ENCODE results near the gene SNX14. TPM values are rescaled to one million over a fixed set of nuclear protein-coding genes. Genes with fewer than 3 reads are reported as not detected.
"Not testable (repeated sequence)": the region's sequence is repeated elsewhere in the genome, so short reads cannot be mapped to it uniquely, and the experiment has no call there.

The SNX14 gene
- total RNA-seq, 1 donor from 2014 or later, result 87.2 TPM

DNA sequence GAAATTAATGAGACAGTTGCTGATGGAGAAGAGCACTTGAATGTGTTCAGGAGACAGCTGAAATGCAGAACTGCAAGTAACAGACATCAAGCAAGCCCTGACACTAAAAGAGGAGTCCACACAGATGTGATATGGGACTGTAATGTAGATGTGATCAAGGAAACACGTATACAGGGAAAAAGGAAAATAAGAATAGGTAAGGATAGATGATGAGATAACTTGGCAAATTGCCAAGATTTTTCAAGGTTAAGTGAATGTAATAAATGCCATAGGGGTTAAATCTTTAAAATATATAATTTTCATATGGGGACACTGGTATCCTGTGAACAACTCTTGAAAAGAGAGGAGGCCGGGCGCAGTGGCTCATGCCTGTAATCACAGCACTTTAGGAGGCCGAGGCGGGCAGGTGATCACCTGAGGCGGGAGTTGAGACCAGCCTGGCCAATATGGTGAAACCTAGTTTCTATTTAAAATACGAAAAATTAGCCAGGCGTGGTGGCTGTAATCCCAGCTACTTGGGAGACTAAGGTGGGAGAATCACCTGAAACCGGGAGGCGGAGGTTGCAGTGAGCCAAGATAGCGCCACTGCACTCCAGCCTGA is 7.2 kb upstream of the SNX14 start:
- DNase-seq (ENCODE audit: extremely low spot score, unreplicated experiment), result peak; percentile 64
- Mint-ChIP-seq H3K27ac (ENCODE audit: unreplicated experiment) (no peak overlapping the region), H3K36me3 (ENCODE audit: unreplicated experiment) (peaks cover 23% of the 10 kb centered on the region), H3K4me3 (ENCODE audit: unreplicated experiment) (no peak overlapping the region), H3K27me3 (ENCODE audit: unreplicated experiment) (no peaks in the 10 kb centered on the region), H3K9me3 (ENCODE audit: unreplicated experiment) (no peaks in the 10 kb centered on the region), H3K4me1 (ENCODE audit: unreplicated experiment) (no peaks in the 10 kb centered on the region)
- TF ChIP-seq, protein P1, sequence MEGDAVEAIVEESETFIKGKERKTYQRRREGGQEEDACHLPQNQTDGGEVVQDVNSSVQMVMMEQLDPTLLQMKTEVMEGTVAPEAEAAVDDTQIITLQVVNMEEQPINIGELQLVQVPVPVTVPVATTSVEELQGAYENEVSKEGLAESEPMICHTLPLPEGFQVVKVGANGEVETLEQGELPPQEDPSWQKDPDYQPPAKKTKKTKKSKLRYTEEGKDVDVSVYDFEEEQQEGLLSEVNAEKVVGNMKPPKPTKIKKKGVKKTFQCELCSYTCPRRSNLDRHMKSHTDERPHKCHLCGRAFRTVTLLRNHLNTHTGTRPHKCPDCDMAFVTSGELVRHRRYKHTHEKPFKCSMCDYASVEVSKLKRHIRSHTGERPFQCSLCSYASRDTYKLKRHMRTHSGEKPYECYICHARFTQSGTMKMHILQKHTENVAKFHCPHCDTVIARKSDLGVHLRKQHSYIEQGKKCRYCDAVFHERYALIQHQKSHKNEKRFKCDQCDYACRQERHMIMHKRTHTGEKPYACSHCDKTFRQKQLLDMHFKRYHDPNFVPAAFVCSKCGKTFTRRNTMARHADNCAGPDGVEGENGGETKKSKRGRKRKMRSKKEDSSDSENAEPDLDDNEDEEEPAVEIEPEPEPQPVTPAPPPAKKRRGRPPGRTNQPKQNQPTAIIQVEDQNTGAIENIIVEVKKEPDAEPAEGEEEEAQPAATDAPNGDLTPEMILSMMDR (IDR thresholded peaks at IDR 0.05), result no peak

DNA sequence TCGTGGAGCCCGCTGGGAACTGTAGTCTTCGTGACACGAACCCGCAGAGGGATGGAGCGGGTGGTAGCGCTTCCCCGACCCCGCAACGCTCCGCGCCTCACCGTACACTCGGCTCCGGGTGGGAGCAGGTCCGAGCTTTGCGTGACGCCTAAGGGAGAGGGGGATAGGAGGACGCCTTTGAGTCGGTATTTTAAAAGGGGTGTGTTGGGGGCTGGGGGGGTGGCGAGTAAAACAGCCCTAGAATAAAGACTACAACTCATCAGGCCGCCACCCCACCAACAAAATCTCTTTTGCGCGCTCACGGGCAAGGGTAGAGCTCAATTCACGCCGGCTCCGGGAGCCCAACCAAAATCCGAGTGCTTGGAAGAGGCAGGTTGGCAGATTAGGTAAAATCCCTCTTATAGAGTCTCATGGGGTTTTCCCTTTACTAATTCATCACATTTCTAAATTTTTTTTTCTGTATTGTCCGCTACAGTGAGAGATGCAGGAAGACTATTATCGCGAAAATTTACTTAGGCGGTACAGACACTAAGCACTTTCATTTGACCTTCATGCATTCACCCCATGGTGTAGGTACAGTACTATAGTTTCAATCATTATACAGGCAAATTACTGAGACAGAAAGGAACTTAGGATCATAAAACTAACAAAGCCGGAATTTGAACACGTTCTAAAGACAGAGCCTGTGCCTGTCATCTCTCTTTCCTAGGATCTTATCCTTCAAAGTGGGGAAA is 706 bp upstream of the SNX14 start:
- TF ChIP-seq, protein P1 (IDR thresholded peaks at IDR 0.05), result no peak
- no peak for DNase-seq (ENCODE audit: extremely low spot score, unreplicated experiment)
- Mint-ChIP-seq H3K4me1 (ENCODE audit: unreplicated experiment) (peaks cover 32% of the 10 kb centered on the region), H3K9me3 (ENCODE audit: unreplicated experiment) (peaks cover 14% of the 10 kb centered on the region), H3K36me3 (ENCODE audit: unreplicated experiment) (peaks cover 5% of the 10 kb centered on the region), H3K27ac (ENCODE audit: unreplicated experiment) (peak overlapping the region; percentile 99), H3K4me3 (ENCODE audit: unreplicated experiment) (peak overlapping the region; percentile 94), H3K27me3 (ENCODE audit: unreplicated experiment) (no peaks in the 10 kb centered on the region)

DNA sequence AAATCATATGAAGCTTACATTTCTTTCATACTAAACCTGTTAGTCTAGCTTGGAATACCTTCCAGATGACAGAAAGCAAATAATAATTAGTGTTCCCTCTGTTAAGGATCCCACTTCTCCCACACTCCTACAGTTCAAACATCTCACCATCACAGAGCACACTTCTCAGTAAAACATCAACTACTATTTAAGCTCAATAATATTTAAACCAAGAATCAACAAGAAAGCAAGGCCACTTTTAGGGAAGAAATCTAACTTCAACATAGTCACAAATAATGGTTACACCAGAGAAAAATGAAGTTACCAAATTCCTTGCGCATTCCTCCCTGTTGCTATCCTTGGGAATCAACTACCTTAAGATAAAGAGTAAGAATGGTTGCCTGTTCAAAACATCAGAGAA is 1.6 kb downstream of the SNX14 start:
- Mint-ChIP-seq H3K4me3 (ENCODE audit: unreplicated experiment) (peak overlapping the region; percentile 94), H3K27ac (ENCODE audit: unreplicated experiment) (peak overlapping the region; percentile 99), H3K27me3 (ENCODE audit: unreplicated experiment) (no peaks in the 10 kb centered on the region), H3K9me3 (ENCODE audit: unreplicated experiment) (peaks cover 16% of the 10 kb centered on the region), H3K36me3 (ENCODE audit: unreplicated experiment) (peaks cover 7% of the 10 kb centered on the region), H3K4me1 (ENCODE audit: unreplicated experiment) (peaks cover 32% of the 10 kb centered on the region)
- TF ChIP-seq, protein P1 (IDR thresholded peaks at IDR 0.05), result no peak
- no peak for DNase-seq (ENCODE audit: extremely low spot score, unreplicated experiment)

DNA sequence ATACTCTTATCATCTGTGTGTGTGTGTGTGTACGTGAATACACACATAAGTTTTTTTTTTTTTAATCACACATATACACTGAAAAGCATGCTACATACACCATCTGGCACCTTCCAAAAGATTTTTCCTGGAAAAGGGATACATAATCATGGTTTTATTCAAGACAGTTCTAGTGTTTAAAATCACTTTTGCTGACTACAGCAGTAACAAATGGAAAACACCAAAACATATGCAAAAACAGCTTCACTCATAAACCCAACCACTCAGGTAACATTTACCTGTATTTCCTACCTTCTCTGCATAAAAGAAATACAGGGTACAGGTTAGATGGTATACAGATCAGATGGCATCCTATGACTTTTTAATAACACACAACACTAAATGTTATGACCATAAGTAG is 2.5 kb downstream of the SNX14 start:
- TF ChIP-seq, protein P1 (IDR thresholded peaks at IDR 0.05), result no peak
- H3K9me3 Mint-ChIP-seq (ENCODE audit: unreplicated experiment), result peaks cover 16% of the 10 kb centered on the region
- H3K4me1 Mint-ChIP-seq (ENCODE audit: unreplicated experiment), result peaks cover 32% of the 10 kb centered on the region
- peaks cover 8% of the 10 kb centered on the region for H3K36me3 Mint-ChIP-seq (ENCODE audit: unreplicated experiment)
- DNase-seq (ENCODE audit: extremely low spot score, unreplicated experiment), result no peak
- no peaks in the 10 kb centered on the region for H3K27me3 Mint-ChIP-seq (ENCODE audit: unreplicated experiment)
- no peak overlapping the region for H3K27ac Mint-ChIP-seq (ENCODE audit: unreplicated experiment)
- peak overlapping the region; percentile 94 for H3K4me3 Mint-ChIP-seq (ENCODE audit: unreplicated experiment)

DNA sequence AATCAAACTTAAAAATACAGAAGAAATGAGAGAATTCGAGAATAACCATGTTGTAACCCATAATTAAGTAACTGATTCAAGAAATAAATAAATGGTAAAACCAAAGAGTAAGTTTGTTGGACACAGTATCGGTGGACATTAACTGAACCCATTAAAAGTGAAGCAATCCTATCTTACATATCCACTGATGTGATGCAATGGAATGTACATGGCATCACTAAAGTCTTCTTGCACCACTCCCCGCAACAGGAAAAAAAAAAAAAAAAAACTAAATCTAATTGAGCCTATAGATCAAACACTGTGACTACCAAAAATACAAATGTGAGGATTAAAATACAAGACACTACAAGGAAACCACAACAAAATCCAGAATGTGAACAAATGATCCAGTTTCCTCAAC is 7.9 kb downstream of the SNX14 start:
- no peak for DNase-seq (ENCODE audit: extremely low spot score, unreplicated experiment)
- no peak overlapping the region for H3K4me3 Mint-ChIP-seq (ENCODE audit: unreplicated experiment)
- peaks cover 42% of the 10 kb centered on the region for H3K36me3 Mint-ChIP-seq (ENCODE audit: unreplicated experiment)

DNA sequence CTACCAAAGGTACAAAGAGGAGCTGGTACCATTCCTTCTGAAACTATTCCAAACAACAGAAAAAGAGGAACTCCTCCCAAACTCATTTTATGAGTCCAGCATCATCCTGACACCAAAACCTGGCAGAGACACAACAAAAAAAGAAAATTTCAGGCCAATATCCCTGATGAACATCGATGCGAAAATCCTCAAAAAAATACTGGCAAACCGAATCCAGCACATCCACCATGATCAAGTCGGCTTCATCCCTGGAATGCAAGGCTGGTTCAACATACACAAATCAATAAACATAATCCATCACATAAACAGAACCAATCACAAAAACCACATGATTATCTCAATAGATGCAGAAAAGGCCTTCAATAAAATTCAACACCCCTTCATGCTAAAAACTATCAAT is 10.8 kb downstream of the SNX14 start:
- not testable (repeated sequence) for H3K27ac Mint-ChIP-seq (ENCODE audit: unreplicated experiment); H3K27me3 Mint-ChIP-seq (ENCODE audit: unreplicated experiment); H3K4me1 Mint-ChIP-seq (ENCODE audit: unreplicated experiment); H3K4me3 Mint-ChIP-seq (ENCODE audit: unreplicated experiment); DNase-seq (ENCODE audit: extremely low spot score, unreplicated experiment)
- H3K9me3 Mint-ChIP-seq (ENCODE audit: unreplicated experiment), result peaks cover 26% of the 10 kb centered on the region
- H3K36me3 Mint-ChIP-seq (ENCODE audit: unreplicated experiment), result peaks cover 39% of the 10 kb centered on the region

More for the DNA sequence above, 7.9 kb downstream of the SNX14 start:
- H3K27me3 Mint-ChIP-seq (ENCODE audit: unreplicated experiment), result no peaks in the 10 kb centered on the region
- no peak overlapping the region for H3K27ac Mint-ChIP-seq (ENCODE audit: unreplicated experiment)
- peaks cover 3% of the 10 kb centered on the region for H3K4me1 Mint-ChIP-seq (ENCODE audit: unreplicated experiment)
- peaks cover 41% of the 10 kb centered on the region for H3K9me3 Mint-ChIP-seq (ENCODE audit: unreplicated experiment)
- TF ChIP-seq, protein P1 (IDR thresholded peaks at IDR 0.05), result no peak
